Prostate gland (tissue), 2 donors: Measurements from ENCODE around the gene ZNF717. TPM values are rescaled to one million over a fixed set of nuclear protein-coding genes. Genes with fewer than 3 reads are reported as not detected.
"Not testable (repeated sequence)": the region's sequence is repeated elsewhere in the genome, so short reads cannot be mapped to it uniquely, and the experiment has no call there.

Experiments used
- DNase-seq: peaks from one replicate; pipeline ENCODE4 v3.0.0-alpha.2; 2019; ENCODE audit warnings: low spot score
- H3K27ac ChIP-seq, 2 donors: fragments of 200-600 bp; sonication (generic); 2 replicates each; pipeline ENCODE4 v1.5.1; 2017 to 2019
- H3K27me3 ChIP-seq: fragments of 200-600 bp; sonication (generic); replicated peaks from 2 replicates; pipeline ENCODE4 v1.5.1; 2019; ENCODE audit not compliant: insufficient read depth
- H3K36me3 ChIP-seq, 2 donors: fragments of 200-600 bp; sonication (generic); 1 replicate in 1 of 2; 2 replicates in 1 of 2; pipeline versions ENCODE4 v1.5.1 to v1.8.1; 2017 to 2019
- H3K4me1 ChIP-seq: fragments of 200-600 bp; sonication (generic); replicated peaks from 2 replicates; pipeline ENCODE4 v1.5.1; 2019
- H3K4me3 ChIP-seq, 2 donors: fragments of 200-600 bp; sonication (generic); 2 replicates each; pipeline ENCODE4 v1.5.1; 2017 to 2019
- H3K9me3 ChIP-seq: fragments of 200-600 bp; sonication (generic); 2 replicates; pipeline ENCODE4 v1.5.1; 2017
- CTCF ChIP-seq, 4 experiments: fragments of 200-600 bp in 2 of 4; fragments of 450-650 bp in 2 of 4; sonication (generic) in 2 of 4; IDR thresholded peaks; 1 replicate in 3 of 4; 2 replicates in 1 of 4; pipeline ENCODE4 v1.5.1; 2016 to 2019; ENCODE audit warnings: antibody characterized with exemption in 4 of 4, mild to moderate bottlenecking in 2 of 4, moderate library complexity in 2 of 4
- POLR2A ChIP-seq: fragments of 450-650 bp; IDR thresholded peaks from one replicate; pipeline ENCODE4 v1.6.1; 2016; ENCODE audit warnings: antibody characterized with exemption, mild to moderate bottlenecking
- POLR2AphosphoS5 ChIP-seq: sonication (generic); formaldehyde crosslinking; IDR thresholded peaks from one replicate; pipeline ENCODE4 v1.6.1; 2017; ENCODE audit warnings: antibody characterized with exemption
- WGBS: methylation state at CpG from one replicate; pipeline ENCODE4 v1.1.5; 2018; 5-methylcytosine and 5-hydroxymethylcytosine counted together
- intact Hi-C: fragments of 100-400 bp; cut with DNase I; formaldehyde crosslinking; loops from one replicate; pipeline ENCODE4 v1.14.2; 2022
- total RNA-seq, 2 donors: library from RNA; depleted of rRNA; stranded (reverse); fragments of >200 nt; gene quantifications; one replicate each; pipeline ENCODE4 v1.1.0, GENCODE V29; 2016

Gene ZNF717
- total RNA-seq, 2 donors from 2014 or later = 14.8 to 15.2 TPM

- no peaks in the 10 kb centered on the region for H3K36me3 ChIP-seq
- no peak overlapping the region for H3K27ac ChIP-seq
- intact Hi-C loops = no loop called here
- H3K9me3 ChIP-seq = no peaks in the 10 kb centered on the region
- no peak for DNase-seq
- TF ChIP-seq CTCF (IDR thresholded peaks at IDR 0.05) (no peak), POLR2AphosphoS5 (no peak), POLR2A (no peak)
- no peaks in the 10 kb centered on the region for H3K4me1 ChIP-seq
- no peaks in the 10 kb centered on the region for H3K27me3 ChIP-seq
- H3K4me3 ChIP-seq = no peak overlapping the region
- 54% methylated on average over 7 of the region's 7 CpGs for WGBS
Measured at GRCh38 chr3:75781079-75781745, 4.1 kb downstream of the ZNF717 start.

GRCh38 chr3:75777742-75778141 is 7.6 kb downstream of the ZNF717 start:
- DNase-seq, H3K9me3 ChIP-seq, H3K27ac ChIP-seq, H3K4me3 ChIP-seq, intact Hi-C loops, H3K36me3 ChIP-seq, H3K4me1 ChIP-seq, H3K27me3 ChIP-seq: not testable (repeated sequence)
- WGBS = 93% methylated on average over 11 of the region's 11 CpGs

- DNase-seq, H3K36me3 ChIP-seq, H3K27me3 ChIP-seq, H3K4me3 ChIP-seq, H3K27ac ChIP-seq, intact Hi-C loops, H3K9me3 ChIP-seq, H3K4me1 ChIP-seq: not testable (repeated sequence)
- WGBS = 81% methylated on average over 10 of the region's 10 CpGs
Measured at GRCh38 chr3:75771631-75772030, 13.7 kb downstream of the ZNF717 start.

- Histone ChIP-seq H3K36me3 (peaks cover 0 to 10% of the 10 kb centered on the region in 2 donors), H3K4me1 (no peaks in the 10 kb centered on the region), H3K9me3 (no peaks in the 10 kb centered on the region), H3K4me3 (no peak overlapping the region), H3K27ac (no peak overlapping the region), H3K27me3 (no peaks in the 10 kb centered on the region)
- no peak for DNase-seq
- intact Hi-C loops = no loop called here
- TF ChIP-seq CTCF (IDR thresholded peaks at IDR 0.05) (no peak), POLR2AphosphoS5 (no peak), POLR2A (no peak)
- 92% methylated on average over 7 of the region's 7 CpGs for WGBS
Measured at GRCh38 chr3:75768303-75769017, 16.9 kb downstream of the ZNF717 start.

- Histone ChIP-seq H3K27me3 (no peaks in the 10 kb centered on the region), H3K9me3 (no peaks in the 10 kb centered on the region), H3K4me1 (no peaks in the 10 kb centered on the region), H3K4me3 (no peak overlapping the region), H3K36me3 (no peaks in the 10 kb centered on the region), H3K27ac (no peak overlapping the region)
- DNase-seq = no peak
- WGBS = 72% methylated on average over 7 of the region's 7 CpGs
- TF ChIP-seq POLR2AphosphoS5 (no peak), CTCF (IDR thresholded peaks at IDR 0.05) (no peak), POLR2A (no peak)
- intact Hi-C loops = no loop called here
Measured at GRCh38 chr3:75737831-75738493, 47.4 kb downstream of the ZNF717 start.
